Tibial artery (tissue), 4 donors: ENCODE data around the gene STAT5B.

ENCODE experiments used
- DNase-seq, 2 donors: peaks; one replicate each; pipeline ENCODE4 v3.0.0-alpha.2; 2019
- H3K27ac ChIP-seq, 2 donors: fragments of 200-600 bp; sonication (generic) in 1 of 2; 1 replicate in 1 of 2; 2 replicates in 1 of 2; pipeline ENCODE4 v1.5.1; 2018 to 2019; ENCODE audit warnings: mild to moderate bottlenecking in 1 of 2
- H3K27me3 ChIP-seq, 2 donors: fragments of 200-600 bp; sonication (generic) in 1 of 2; one replicate each; pipeline versions ENCODE4 v1.5.1 to v1.6.0; 2016 to 2019
- H3K36me3 ChIP-seq, 3 donors: fragments of 200-600 bp; sonication (generic) in 2 of 3; one replicate each; pipeline ENCODE4 v1.5.1; 2016 to 2019; ENCODE audit warnings: mild to moderate bottlenecking in 2 of 3
- H3K4me1 ChIP-seq, 4 donors: fragments of 200-600 bp; sonication (generic) in 2 of 4; 1 replicate in 3 of 4; 2 replicates in 1 of 4; pipeline ENCODE4 v1.5.1; 2016 to 2019
- H3K4me3 ChIP-seq, 2 donors: fragments of 200-600 bp; sonication (generic) in 1 of 2; 1 replicate in 1 of 2; 2 replicates in 1 of 2; pipeline ENCODE4 v1.5.1; 2018 to 2019; ENCODE audit warnings: mild to moderate bottlenecking in 2 of 2
- H3K9me3 ChIP-seq, 3 donors: fragments of 200-600 bp; sonication (generic) in 1 of 3; one replicate each; pipeline ENCODE4 v1.5.1; 2016 to 2019
- intact Hi-C: fragments of 100-400 bp; cut with DNase I; formaldehyde crosslinking; loops from one replicate; pipeline ENCODE4 v1.15.0; 2023; ENCODE audit warnings: low total_unique reads
- TF ChIP-seq, protein P1 (sequence below), 2 experiments: fragments of 200-600 bp in 1 of 2; fragments of 450-650 bp in 1 of 2; IDR thresholded peaks; one replicate each; pipeline ENCODE4 v1.5.1; 2017 to 2019; ENCODE audit warnings: antibody characterized with exemption in 2 of 2, mild to moderate bottlenecking in 1 of 2, moderate library complexity in 1 of 2

The STAT5B gene

DNA sequence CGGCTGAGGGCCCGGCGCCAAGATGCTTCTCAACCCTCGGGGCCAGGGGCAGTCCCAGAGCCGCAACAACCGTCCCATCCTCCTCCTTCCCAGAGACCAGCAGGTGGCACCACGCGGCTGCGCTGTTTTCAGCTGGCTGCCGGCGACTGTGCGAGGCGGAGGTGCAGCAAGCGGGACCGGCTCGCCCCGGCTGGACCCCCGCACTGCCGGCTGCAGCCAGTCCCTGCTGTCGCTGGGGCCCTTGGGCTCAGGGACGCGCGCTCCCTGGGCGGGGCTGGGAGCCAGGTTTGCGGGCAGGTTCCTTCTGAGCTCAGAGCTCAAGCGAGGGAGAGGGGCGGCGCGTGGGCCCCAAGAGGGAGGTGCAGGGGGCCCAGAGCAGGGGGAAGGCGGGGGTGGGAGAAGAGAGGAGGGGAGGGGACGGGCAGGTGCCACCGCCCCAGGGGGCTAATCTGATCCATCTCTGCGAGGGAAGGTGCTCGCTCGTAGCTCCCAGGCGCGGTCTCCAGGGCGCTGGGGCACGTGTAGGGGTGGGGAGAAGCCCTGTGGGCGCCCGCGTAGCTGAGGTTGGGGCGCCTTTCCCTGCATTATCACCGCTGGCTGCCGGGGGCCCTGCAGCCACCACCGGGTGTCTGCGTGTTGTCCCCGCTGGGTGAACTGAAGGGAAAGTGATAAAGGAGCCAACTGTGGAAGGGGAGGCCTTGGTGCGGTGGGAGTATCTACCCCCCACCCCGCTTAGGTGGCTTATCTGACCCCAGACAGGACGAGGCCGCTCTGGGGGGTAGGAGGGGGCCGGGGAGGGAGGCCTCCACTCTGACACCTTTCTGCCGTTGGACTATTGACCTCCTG lies 36.3 kb upstream of the STAT5B start:
- Histone ChIP-seq H3K9me3 (no peaks in the 10 kb centered on the region), H3K27me3 (no peaks in the 10 kb centered on the region), H3K4me1 (peaks cover 12 to 31% (median 19%) of the 10 kb centered on the region in 4 donors), H3K36me3 (peaks cover 36 to 82% (median 73%) of the 10 kb centered on the region in 3 donors), H3K27ac (peak overlapping the region; percentile 83 to 84), H3K4me3 (peak overlapping the region; percentile 7 to 29)
- peak; percentile 83 to 95 for DNase-seq
- intact Hi-C loops = no loop called here
- TF ChIP-seq, protein P1, sequence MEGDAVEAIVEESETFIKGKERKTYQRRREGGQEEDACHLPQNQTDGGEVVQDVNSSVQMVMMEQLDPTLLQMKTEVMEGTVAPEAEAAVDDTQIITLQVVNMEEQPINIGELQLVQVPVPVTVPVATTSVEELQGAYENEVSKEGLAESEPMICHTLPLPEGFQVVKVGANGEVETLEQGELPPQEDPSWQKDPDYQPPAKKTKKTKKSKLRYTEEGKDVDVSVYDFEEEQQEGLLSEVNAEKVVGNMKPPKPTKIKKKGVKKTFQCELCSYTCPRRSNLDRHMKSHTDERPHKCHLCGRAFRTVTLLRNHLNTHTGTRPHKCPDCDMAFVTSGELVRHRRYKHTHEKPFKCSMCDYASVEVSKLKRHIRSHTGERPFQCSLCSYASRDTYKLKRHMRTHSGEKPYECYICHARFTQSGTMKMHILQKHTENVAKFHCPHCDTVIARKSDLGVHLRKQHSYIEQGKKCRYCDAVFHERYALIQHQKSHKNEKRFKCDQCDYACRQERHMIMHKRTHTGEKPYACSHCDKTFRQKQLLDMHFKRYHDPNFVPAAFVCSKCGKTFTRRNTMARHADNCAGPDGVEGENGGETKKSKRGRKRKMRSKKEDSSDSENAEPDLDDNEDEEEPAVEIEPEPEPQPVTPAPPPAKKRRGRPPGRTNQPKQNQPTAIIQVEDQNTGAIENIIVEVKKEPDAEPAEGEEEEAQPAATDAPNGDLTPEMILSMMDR (IDR thresholded peaks at IDR 0.05) = peak; percentile 64 to 68

GRCh38 chr17:42312035-42312284 lies 35.8 kb upstream of the STAT5B start:
- no peak for DNase-seq
- intact Hi-C loops = no loop called here
- Histone ChIP-seq H3K4me1 (peaks cover 12 to 31% (median 19%) of the 10 kb centered on the region in 4 donors), H3K27ac (peak overlapping the region; percentile 83 to 84), H3K4me3 (peak overlapping the region; percentile 7 to 29), H3K27me3 (no peaks in the 10 kb centered on the region), H3K36me3 (peaks cover 36 to 82% (median 73%) of the 10 kb centered on the region in 3 donors), H3K9me3 (no peaks in the 10 kb centered on the region)
- TF ChIP-seq, protein P1 (IDR thresholded peaks at IDR 0.05) = no peak

- intact Hi-C loops = no loop called here
- peak; percentile 96 for DNase-seq
- Histone ChIP-seq H3K4me3 (peak overlapping the region; percentile 7 to 29), H3K36me3 (peaks cover 36 to 82% (median 73%) of the 10 kb centered on the region in 3 donors), H3K27ac (peak overlapping the region; percentile 83 to 84), H3K27me3 (no peaks in the 10 kb centered on the region), H3K9me3 (no peaks in the 10 kb centered on the region), H3K4me1 (peaks cover 12 to 31% (median 19%) of the 10 kb centered on the region in 4 donors)
- TF ChIP-seq, protein P1 (IDR thresholded peaks at IDR 0.05) = no peak
Observed at GRCh38 chr17:42311240-42312034, 35.2 kb upstream of the STAT5B start.

GRCh38 chr17:42310787-42311215 lies 34.6 kb upstream of the STAT5B start:
- no peaks in the 10 kb centered on the region for H3K27me3 ChIP-seq
- H3K4me1 ChIP-seq = peaks cover 12 to 31% (median 19%) of the 10 kb centered on the region in 4 donors
- H3K9me3 ChIP-seq = no peaks in the 10 kb centered on the region
- DNase-seq = no peak
- H3K27ac ChIP-seq = peak overlapping the region; percentile 83 to 84
- H3K36me3 ChIP-seq = peaks cover 36 to 82% (median 70%) of the 10 kb centered on the region in 3 donors
- TF ChIP-seq, protein P1 (IDR thresholded peaks at IDR 0.05) = no peak
- no peak overlapping the region for H3K4me3 ChIP-seq
- intact Hi-C loops = no loop called here

- intact Hi-C loops = no loop called here
- TF ChIP-seq, protein P1 (IDR thresholded peaks at IDR 0.05) = no peak
- Histone ChIP-seq H3K4me1 (peaks cover 12 to 31% (median 19%) of the 10 kb centered on the region in 4 donors), H3K27me3 (no peaks in the 10 kb centered on the region), H3K27ac (peak overlapping the region; percentile 83 to 84), H3K36me3 (peaks cover 32 to 82% (median 67%) of the 10 kb centered on the region in 3 donors), H3K4me3 (no peak overlapping the region), H3K9me3 (no peaks in the 10 kb centered on the region)
- no peak for DNase-seq
Observed at GRCh38 chr17:42309986-42310786, 34.0 kb upstream of the STAT5B start.
